IMR-90 (cell line): Measurements from ENCODE around the gene CYP27B1. TPM values are rescaled to one million over a fixed set of nuclear protein-coding genes. Genes with fewer than 3 reads are reported as not detected.

Source experiments
- ATAC-seq: fragments of 200-7000 bp; cut with Tn5 transposase; 2 replicates; pipeline ENCODE4 v1.9.1; 2020; ENCODE audit warnings: low read depth, mild to moderate bottlenecking, moderate library complexity
- BruUV-seq: library from RNA; stranded (reverse); fragments of 400-500 nt; replicated peaks from 2 replicates; lab custom pipeline; 2021; lab: Mats Ljungman, UMichigan
- CTCF ChIA-PET: fragments of 300-600 bp; formaldehyde crosslinking; extraction: SDS; loops from one replicate; lab custom pipeline; 2021; ENCODE audit warnings: antibody characterized with exemption; lab: Yijun Ruan, JAX
- POLR2A ChIA-PET: fragments of 300-600 bp; sonication (Branson Sonifier 250); formaldehyde crosslinking; loops from one replicate; lab custom pipeline; 2022; ENCODE audit warnings: antibody characterized with exemption; ENCODE audit not compliant: unreplicated experiment; lab: Charles Lee
- DNase-seq: peaks from one replicate; pipeline ENCODE4 v3.0.0; 2013
- H2AFZ ChIP-seq: replicated peaks from 2 replicates; pipeline ENCODE3; 2013; ENCODE audit warnings: low read length, mild to moderate bottlenecking; ENCODE audit not compliant: poor library complexity
- H2AK5ac ChIP-seq: 2 replicates; pipeline ENCODE4 v1.6.1; 2013; ENCODE audit warnings: low read depth, low read length, inconsistent platforms
- H2AK9ac ChIP-seq: replicated peaks from 2 replicates; pipeline ENCODE3; 2013; ENCODE audit warnings: mild to moderate bottlenecking, low read depth, low read length, moderate library complexity; ENCODE audit not compliant: poor library complexity
- H2BK120ac ChIP-seq: 2 replicates; pipeline ENCODE4 v1.6.1; 2013; ENCODE audit warnings: low read depth, low read length, inconsistent platforms
- H2BK15ac ChIP-seq: 3 replicates; pipeline ENCODE4 v1.6.1; 2013; ENCODE audit warnings: low read depth, low read length, inconsistent platforms
- H2BK20ac ChIP-seq: 2 replicates; pipeline ENCODE4 v1.6.1; 2013; ENCODE audit warnings: low read depth, mild to moderate bottlenecking, inconsistent platforms, low read length, moderate library complexity
- H2BK5ac ChIP-seq: 2 replicates; pipeline ENCODE4 v1.6.1; 2013; ENCODE audit warnings: mild to moderate bottlenecking, low read depth, low read length, inconsistent platforms; ENCODE audit not compliant: poor library complexity, severe bottlenecking
- H3K14ac ChIP-seq: replicated peaks from 2 replicates; pipeline ENCODE4 v1.6.1; 2013; ENCODE audit warnings: low read depth, low read length, inconsistent platforms
- H3K18ac ChIP-seq: 2 replicates; pipeline ENCODE4 v1.6.1; 2013; ENCODE audit warnings: low read depth, low read length, control low read depth
- H3K23ac ChIP-seq: 2 replicates; pipeline ENCODE4 v1.6.1; 2013; ENCODE audit warnings: low read depth, low read length, inconsistent platforms
- H3K27ac ChIP-seq: 2 replicates; pipeline ENCODE4 v1.5.1; 2013; ENCODE audit warnings: mild to moderate bottlenecking, control low read depth, low read length; ENCODE audit not compliant: insufficient read depth
- H3K27me3 ChIP-seq: 2 replicates; pipeline ENCODE4 v1.6.1; 2013; ENCODE audit warnings: low read length; ENCODE audit not compliant: control insufficient read depth, insufficient read depth
- H3K36me3 ChIP-seq: 2 replicates; pipeline ENCODE4 v1.6.1; 2013; ENCODE audit warnings: low read length, mixed read lengths; ENCODE audit not compliant: control insufficient read depth, insufficient read depth
- H3K4ac ChIP-seq: 2 replicates; pipeline ENCODE4 v1.6.1; 2013; ENCODE audit warnings: low read depth, low read length, inconsistent platforms
- H3K4me1 ChIP-seq: 2 replicates; pipeline ENCODE4 v1.6.1; 2013; ENCODE audit warnings: low read length, mixed read lengths; ENCODE audit not compliant: control insufficient read depth, insufficient read depth
- H3K4me2 ChIP-seq: 2 replicates; pipeline ENCODE4 v1.6.1; 2013; ENCODE audit warnings: low read depth, mild to moderate bottlenecking, control low read depth, low read length, moderate library complexity
- H3K4me3 ChIP-seq: 2 replicates; pipeline ENCODE4 v1.5.1; 2013; ENCODE audit warnings: low read depth, mild to moderate bottlenecking, control low read depth, low read length, moderate library complexity; ENCODE audit not compliant: insufficient read depth
- H3K56ac ChIP-seq: 2 replicates; pipeline ENCODE4 v1.6.1; 2013; ENCODE audit warnings: low read length, inconsistent platforms; ENCODE audit not compliant: insufficient read depth; ENCODE audit errors: extremely low read depth
- H3K79me1 ChIP-seq, 2 experiments: 2 replicates each; pipeline ENCODE4 v1.6.1; 2013; ENCODE audit warnings: low read length in 2 of 2, inconsistent platforms in 1 of 2, low read depth in 1 of 2
- H3K9ac ChIP-seq: 2 replicates; pipeline ENCODE4 v1.6.1; 2013; ENCODE audit warnings: low read depth, low read length, control low read depth
- H3K9me1 ChIP-seq: 2 replicates; pipeline ENCODE4 v1.6.1; 2013; ENCODE audit warnings: low read length, inconsistent platforms; ENCODE audit not compliant: insufficient read depth
- H3K9me3 ChIP-seq: 2 replicates; pipeline ENCODE4 v1.6.1; 2013; ENCODE audit warnings: low read length; ENCODE audit not compliant: control insufficient read depth, insufficient read depth
- H4K20me1 ChIP-seq: 2 replicates; pipeline ENCODE4 v1.6.1; 2013; ENCODE audit warnings: low read length, inconsistent platforms; ENCODE audit not compliant: insufficient read depth
- H4K5ac ChIP-seq: 2 replicates; pipeline ENCODE4 v1.6.1; 2013; ENCODE audit warnings: mild to moderate bottlenecking, low read depth, low read length, control low read depth
- H4K8ac ChIP-seq, 2 experiments: 2 replicates each; pipeline ENCODE4 v1.6.1; 2013; ENCODE audit warnings: low read depth in 2 of 2, low read length in 2 of 2, control low read depth in 1 of 2, inconsistent platforms in 1 of 2
- H4K91ac ChIP-seq: 2 replicates; pipeline ENCODE4 v1.6.1; 2013; ENCODE audit warnings: low read depth, low read length, inconsistent platforms; ENCODE audit not compliant: insufficient read depth
- BHLHE40 ChIP-seq: fragments of 150-350 bp; IDR thresholded peaks from 2 replicates; pipeline ENCODE4 v1.6.1; 2016; ENCODE audit warnings: mild to moderate bottlenecking, low read depth, low read length
- CTCF ChIP-seq: conservative IDR thresholded peaks from 2 replicates; pipeline ENCODE4 v1.5.1; 2012; ENCODE audit warnings: mild to moderate bottlenecking, low read depth, low read length, improper control_type of control experiment
- RFX5 ChIP-seq: IDR thresholded peaks from 2 replicates; pipeline ENCODE4 v1.8.0; 2012; ENCODE audit warnings: low read depth, mild to moderate bottlenecking, low read length, moderate library complexity
- WGBS, 2 experiments: methylation state at CpG; one replicate each; pipeline versions ENCODE4 v1.1.5 to v1.1.7; 2013; ENCODE audit warnings: missing lambda C conversion rate in 2 of 2; ENCODE audit not compliant: insufficient read length in 1 of 2; ENCODE audit errors: extremely low coverage in 2 of 2; 5-methylcytosine and 5-hydroxymethylcytosine counted together
- dilution Hi-C: fragments of 300-500 bp; cut with HindIII; formaldehyde crosslinking; loops from one replicate; pipeline ENCODE4 v1.14.3; 2018; ENCODE audit warnings: low sequenced_read_pairs; ENCODE audit not compliant: unreplicated experiment
- in situ Hi-C: fragments of 300-500 bp; cut with MboI; formaldehyde crosslinking; loops from 3 replicates; pipeline ENCODE4 v1.14.3; 2019; ENCODE audit warnings: low sequenced_read_pairs, inconsistent platforms, mixed read lengths
- intact Hi-C: fragments of 100-400 bp; cut with micrococcal nuclease; formaldehyde crosslinking; loops from 2 replicates; pipeline ENCODE4 v1.10.0; 2022
- polyA plus RNA-seq, 3 experiments: library from polyadenylated mRNA; depleted of rRNA; stranded (reverse); fragments of >200 nt; gene quantifications; 2 replicates each; pipeline ENCODE4 v1.2.3, GENCODE V29; 2012; ENCODE audit warnings: low replicate concordance in 1 of 3
- total RNA-seq: library from RNA; depleted of rRNA; stranded (reverse); fragments of >200 nt; gene quantifications from 2 replicates; pipeline ENCODE4 v1.2.3, GENCODE V29; 2012

The CYP27B1 gene
- total and polyA plus RNA-seq, 2 of the 4 experiments (the other 2 are of a cell fraction): 0.36 to 1.3 TPM

GRCh38 chr12:57739914-57740538 lies 26.9 kb downstream of the CYP27B1 start:
- no peak overlapping the region for H3K14ac ChIP-seq
- no peak overlapping the region for H3K4me3 ChIP-seq
- H4K8ac ChIP-seq: no peak overlapping the region
- dilution Hi-C loops: no loop called here
- no peak overlapping the region for H4K5ac ChIP-seq
- no peak for ATAC-seq
- H3K27me3 ChIP-seq: peaks cover 68% of the 10 kb centered on the region
- no peaks in the 10 kb centered on the region for H3K9me1 ChIP-seq
- H2BK5ac ChIP-seq: no peak overlapping the region
- no peak overlapping the region for H3K4ac ChIP-seq
- no peak for DNase-seq
- no peak for TF ChIP-seq RFX5
- TF ChIP-seq CTCF: no peak
- TF ChIP-seq BHLHE40: no peak
- peaks cover 0 to 5% of the 10 kb centered on the region in 2 experiments; a peak in 2 of 4 replicates for H3K79me1 ChIP-seq
- intact Hi-C loops: loop anchor here (5.0 kb wide), 1 partner anchor 158 kb away; no protein-coding TSS in a partner anchor
- H3K27ac ChIP-seq: no peak overlapping the region
- no peak overlapping the region for H4K91ac ChIP-seq
- no peak overlapping the region for H2AK5ac ChIP-seq
- WGBS, 2 experiments: 17% methylated on average over 2 of the region's 10 CpGs; no CpG with 5 or more reads in 1 of the 2 experiments
- in situ Hi-C loops: loop anchor here (10.0 kb wide), 1 partner anchor 155 kb away; no protein-coding TSS in a partner anchor
- H3K23ac ChIP-seq: no peak overlapping the region
- 0 out of 2 replicates have a peak, but pooled peaks cover 3% of the 10 kb centered on the region for H4K20me1 ChIP-seq
- ChIA-PET CTCF (no interaction called here), POLR2A (no interaction called here)
- no peak overlapping the region for H2BK20ac ChIP-seq
- no peak overlapping the region for H2BK120ac ChIP-seq
- H3K4me1 ChIP-seq: 0 out of 2 replicates have a peak, but pooled peaks cover 3% of the 10 kb centered on the region
- H2BK15ac ChIP-seq: no peak overlapping the region
- peaks cover 2% of the 10 kb centered on the region; the same call in 1 of the 2 replicates for H3K9me3 ChIP-seq
- H2AFZ ChIP-seq: no peak overlapping the region
- BruUV-seq: no TSS peak
- H3K4me2 ChIP-seq: no peak overlapping the region
- H3K18ac ChIP-seq: no peak overlapping the region
- no peak overlapping the region for H2AK9ac ChIP-seq
- no peak overlapping the region for H3K9ac ChIP-seq
- H3K36me3 ChIP-seq: no peaks in the 10 kb centered on the region
- no peak overlapping the region for H3K56ac ChIP-seq
